ENCODE measurements around the gene C2orf15.
A peak's percentile ranks its signal among the peaks of the same experiment; 100 is the strongest.

Gene C2orf15

GRCh38 chr2:99141110-99142108, at the start of gene C2orf15:
Gene C2orf15, plus strand, starts transcription at chr2:99141707. Its CDS starts 8,852 bp downstream, at chr2:99150559.
- Mint-ChIP-seq H3K9me3 (peaks cover 3% of the 10 kb centered on the region), H3K27ac (peak within 1 kb of the TSS; percentile 86 to 90 (median 88)), H3K27me3 (ENCODE audit: low read depth) (no peaks in the 10 kb centered on the region), H3K36me3 (ENCODE audit: low read depth) (peaks cover 18% of the 10 kb centered on the region), H3K4me1 (no peaks in the 10 kb centered on the region), H3K4me3 (peak within 1 kb of the TSS; percentile 90 to 98 (median 91))
- TF ChIP-seq, protein P1, sequence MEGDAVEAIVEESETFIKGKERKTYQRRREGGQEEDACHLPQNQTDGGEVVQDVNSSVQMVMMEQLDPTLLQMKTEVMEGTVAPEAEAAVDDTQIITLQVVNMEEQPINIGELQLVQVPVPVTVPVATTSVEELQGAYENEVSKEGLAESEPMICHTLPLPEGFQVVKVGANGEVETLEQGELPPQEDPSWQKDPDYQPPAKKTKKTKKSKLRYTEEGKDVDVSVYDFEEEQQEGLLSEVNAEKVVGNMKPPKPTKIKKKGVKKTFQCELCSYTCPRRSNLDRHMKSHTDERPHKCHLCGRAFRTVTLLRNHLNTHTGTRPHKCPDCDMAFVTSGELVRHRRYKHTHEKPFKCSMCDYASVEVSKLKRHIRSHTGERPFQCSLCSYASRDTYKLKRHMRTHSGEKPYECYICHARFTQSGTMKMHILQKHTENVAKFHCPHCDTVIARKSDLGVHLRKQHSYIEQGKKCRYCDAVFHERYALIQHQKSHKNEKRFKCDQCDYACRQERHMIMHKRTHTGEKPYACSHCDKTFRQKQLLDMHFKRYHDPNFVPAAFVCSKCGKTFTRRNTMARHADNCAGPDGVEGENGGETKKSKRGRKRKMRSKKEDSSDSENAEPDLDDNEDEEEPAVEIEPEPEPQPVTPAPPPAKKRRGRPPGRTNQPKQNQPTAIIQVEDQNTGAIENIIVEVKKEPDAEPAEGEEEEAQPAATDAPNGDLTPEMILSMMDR (IDR thresholded peaks at IDR 0.05; ENCODE audit: unreplicated experiment in 3 of 3): no peak

GRCh38 chr2:99096728-99097127, 44.8 kb upstream of the C2orf15 start:
- peaks cover 15% of the 10 kb centered on the region for H3K36me3 Mint-ChIP-seq (ENCODE audit: low read depth)
- TF ChIP-seq, protein P1 (IDR thresholded peaks at IDR 0.05; ENCODE audit: unreplicated experiment in 3 of 3): no peak
- no peaks in the 10 kb centered on the region for H3K4me1 Mint-ChIP-seq
- H3K4me3 Mint-ChIP-seq: no peak overlapping the region
- H3K27ac Mint-ChIP-seq: no peak overlapping the region
- no peaks in the 10 kb centered on the region for H3K27me3 Mint-ChIP-seq (ENCODE audit: low read depth)
- peaks cover 26% of the 10 kb centered on the region for H3K9me3 Mint-ChIP-seq

DNA sequence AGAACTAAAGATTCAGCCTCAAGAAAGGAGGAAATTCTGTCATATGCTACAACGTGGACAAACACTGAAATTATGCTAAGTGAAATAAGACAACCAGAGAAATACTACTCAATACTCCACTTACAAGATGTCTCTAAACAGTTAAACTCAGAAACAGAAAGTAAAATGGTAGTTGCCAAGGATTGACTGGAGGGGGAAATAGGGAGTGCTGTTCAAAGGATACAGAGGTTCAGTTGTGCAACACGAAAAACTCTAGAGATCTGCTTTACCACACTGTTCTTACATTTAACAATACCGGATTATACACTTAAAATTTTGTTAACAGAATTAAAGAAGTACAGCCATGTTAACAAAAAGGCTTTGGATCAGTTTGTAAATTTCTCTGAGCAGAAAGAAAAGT, 39.8 kb upstream of the C2orf15 start:
- Mint-ChIP-seq H3K4me1 (no peaks in the 10 kb centered on the region), H3K9me3 (no peaks in the 10 kb centered on the region), H3K27ac (peak overlapping the region in 1 of 3 experiments; percentile 27), H3K27me3 (ENCODE audit: low read depth) (no peaks in the 10 kb centered on the region), H3K36me3 (ENCODE audit: low read depth) (peaks cover 3% of the 10 kb centered on the region), H3K4me3 (no peak overlapping the region)
- TF ChIP-seq, protein P1 (IDR thresholded peaks at IDR 0.05; ENCODE audit: unreplicated experiment in 3 of 3): no peak

DNA sequence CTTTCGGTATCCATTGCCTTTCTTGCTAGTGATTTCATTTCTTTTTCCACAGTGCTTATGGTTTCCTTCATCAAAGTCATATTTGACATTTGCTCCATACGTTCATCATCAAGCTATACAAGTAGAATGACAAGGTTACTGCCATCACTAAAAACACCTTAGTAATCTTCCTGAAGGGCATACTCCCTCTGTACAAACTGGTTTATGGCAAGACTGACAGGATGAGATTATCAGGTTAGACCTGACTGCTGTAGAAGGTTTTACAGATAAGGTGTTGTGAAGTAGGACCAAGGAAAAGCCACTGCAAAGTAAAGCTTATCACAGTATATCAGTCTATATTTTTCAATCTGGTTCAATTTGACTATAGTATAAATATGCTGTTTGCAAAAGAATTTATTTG, 37.5 kb upstream of the C2orf15 start:
- Mint-ChIP-seq H3K27ac (no peak overlapping the region), H3K4me1 (no peaks in the 10 kb centered on the region), H3K27me3 (ENCODE audit: low read depth) (no peaks in the 10 kb centered on the region), H3K9me3 (no peaks in the 10 kb centered on the region), H3K36me3 (ENCODE audit: low read depth) (peaks cover 3% of the 10 kb centered on the region), H3K4me3 (no peak overlapping the region)
- TF ChIP-seq, protein P1 (IDR thresholded peaks at IDR 0.05; ENCODE audit: unreplicated experiment in 3 of 3): no peak

- no peaks in the 10 kb centered on the region for H3K9me3 Mint-ChIP-seq
- H3K4me3 Mint-ChIP-seq: no peak overlapping the region
- H3K27me3 Mint-ChIP-seq (ENCODE audit: low read depth): no peaks in the 10 kb centered on the region
- H3K4me1 Mint-ChIP-seq: no peaks in the 10 kb centered on the region
- peaks cover 3% of the 10 kb centered on the region for H3K36me3 Mint-ChIP-seq (ENCODE audit: low read depth)
- no peak overlapping the region for H3K27ac Mint-ChIP-seq
- TF ChIP-seq, protein P1 (IDR thresholded peaks at IDR 0.05; ENCODE audit: unreplicated experiment in 3 of 3): no peak
Measured at GRCh38 chr2:99106913-99107312, 34.6 kb upstream of the C2orf15 start.
